Caco-2 (cell line): ENCODE data around the gene PPFIBP2. TPM values are rescaled to one million over a fixed set of nuclear protein-coding genes. Genes with fewer than 3 reads are reported as not detected.

Source experiments
- BruUV-seq: library from RNA; stranded (reverse); fragments of 400-500 nt; replicated peaks from 2 replicates; lab custom pipeline; 2021; lab: Mats Ljungman, UMichigan
- CTCF ChIA-PET: fragments of 300-600 bp; sonication (Branson Sonifier 250); formaldehyde crosslinking; loops from one replicate; lab custom pipeline; 2022; ENCODE audit warnings: antibody characterized with exemption; lab: Charles Lee
- POLR2A ChIA-PET: fragments of 300-600 bp; sonication (Branson Sonifier 250); formaldehyde crosslinking; loops from one replicate; lab custom pipeline; 2022; ENCODE audit warnings: antibody characterized with exemption; lab: Charles Lee
- DNase-seq, 2 experiments: peaks; one replicate each; pipeline versions ENCODE4 v3.0.0 to v3.0.0-alpha.2; 2020 to 2022
- H3K27me3 ChIP-seq: replicated peaks from 2 replicates; pipeline ENCODE4 v1.6.0; 2011; ENCODE audit warnings: low read length; ENCODE audit not compliant: control insufficient read depth, insufficient read depth
- H3K36me3 ChIP-seq: 2 replicates; pipeline ENCODE4 v1.5.1; 2011; ENCODE audit warnings: low read length; ENCODE audit not compliant: control insufficient read depth, insufficient read depth
- H3K4me1 ChIP-seq: fragments of 250-450 bp; sonication (Bioruptor Pico); 2 replicates; pipeline ENCODE4 v1.5.1; 2020; ENCODE audit warnings: mild to moderate bottlenecking
- H3K4me3 ChIP-seq: 2 replicates; pipeline ENCODE4 v1.5.1; 2011; ENCODE audit warnings: low read depth, mild to moderate bottlenecking, control low read depth, low read length
- H3K9me3 ChIP-seq: fragments of 250-450 bp; sonication (Bioruptor Pico); 2 replicates; pipeline ENCODE4 v1.5.1; 2020; ENCODE audit warnings: mild to moderate bottlenecking, moderate library complexity
- H3K27ac Mint-ChIP-seq: one replicate; pipeline ENCODE4 v1.8.0; 2022; ENCODE audit warnings: mixed read lengths; ENCODE audit not compliant: unreplicated experiment
- H3K27me3 Mint-ChIP-seq: one replicate; pipeline ENCODE4 v1.8.0; 2022; ENCODE audit warnings: mixed read lengths; ENCODE audit not compliant: insufficient read depth, unreplicated experiment
- H3K36me3 Mint-ChIP-seq: one replicate; pipeline ENCODE4 v1.8.0; 2022; ENCODE audit warnings: mild to moderate bottlenecking, mixed read lengths; ENCODE audit not compliant: insufficient read depth, unreplicated experiment
- H3K4me1 Mint-ChIP-seq: one replicate; pipeline ENCODE4 v1.8.0; 2022; ENCODE audit warnings: low read depth, mixed read lengths; ENCODE audit not compliant: unreplicated experiment
- H3K4me3 Mint-ChIP-seq: one replicate; pipeline ENCODE4 v1.8.0; 2022; ENCODE audit warnings: mild to moderate bottlenecking, moderate library complexity, mixed read lengths; ENCODE audit not compliant: unreplicated experiment
- H3K9me3 Mint-ChIP-seq: one replicate; pipeline ENCODE4 v1.8.0; 2022; ENCODE audit warnings: mixed read lengths; ENCODE audit not compliant: unreplicated experiment
- CTCF ChIP-seq, 2 experiments: fragments of 200-600 bp in 1 of 2; IDR thresholded peaks; 1 replicate in 1 of 2; 2 replicates in 1 of 2; pipeline versions ENCODE4 v1.5.1 to v1.8.0; 2011 to 2022; ENCODE audit warnings: antibody characterized with exemption in 1 of 2, control low read depth in 1 of 2, inconsistent platforms in 1 of 2, low read depth in 1 of 2, low read length in 1 of 2, mild to moderate bottlenecking in 1 of 2, moderate library complexity in 1 of 2; ENCODE audit not compliant: insufficient read depth in 1 of 2, severe bottlenecking in 1 of 2, unreplicated experiment in 1 of 2
- intact Hi-C: fragments of 100-400 bp; cut with micrococcal nuclease; formaldehyde crosslinking; loops from one replicate; pipeline ENCODE4 v1.10.0; 2022; ENCODE audit not compliant: unreplicated experiment
- total RNA-seq: library from RNA; stranded (reverse); gene quantifications from 2 replicates; pipeline ENCODE4 v1.2.3, GENCODE V29; 2022

PPFIBP2 gene
- total RNA-seq, 1 experiment from 2014 or later: 72.5 TPM

- H3K4me1 Mint-ChIP-seq: no peaks in the 10 kb centered on the region
- no peaks in the 10 kb centered on the region for H3K4me1 ChIP-seq
- intact Hi-C loops: no loop called here
- POLR2A ChIA-PET: no interaction called here
- no peaks in the 10 kb centered on the region for H3K9me3 Mint-ChIP-seq
- CTCF ChIA-PET: interaction anchor here (0.6 to 2.1 kb wide), 2 partner anchors 143 to 808 kb away, joined by 3 to 5 read pairs; no protein-coding TSS in a partner anchor
- DNase-seq: no peak
- H3K4me3 ChIP-seq: no peak overlapping the region
- no peaks in the 10 kb centered on the region; the same call in 1 of the 2 replicates for H3K36me3 ChIP-seq
- no peak for TF ChIP-seq CTCF (IDR thresholded peaks at IDR 0.05; ENCODE audit: insufficient read depth in 1 of 2, low read depth in 1 of 2, low read length in 1 of 2, severe bottlenecking in 1 of 2, unreplicated experiment in 1 of 2)
- H3K27me3 ChIP-seq: no peaks in the 10 kb centered on the region
- no peaks in the 10 kb centered on the region for H3K36me3 Mint-ChIP-seq
- H3K9me3 ChIP-seq: no peaks in the 10 kb centered on the region
- no peak overlapping the region for H3K4me3 Mint-ChIP-seq
- no peaks in the 10 kb centered on the region for H3K27me3 Mint-ChIP-seq
- H3K27ac Mint-ChIP-seq: no peak overlapping the region
- BruUV-seq: no TSS peak
Measured at GRCh38 chr11:7522121-7522520, 8.3 kb downstream of the PPFIBP2 start.

GRCh38 chr11:7522546-7522945 is 8.7 kb downstream of the PPFIBP2 start:
- Mint-ChIP-seq H3K4me3 (no peak overlapping the region), H3K27ac (no peak overlapping the region), H3K36me3 (no peaks in the 10 kb centered on the region), H3K9me3 (no peaks in the 10 kb centered on the region), H3K4me1 (no peaks in the 10 kb centered on the region), H3K27me3 (no peaks in the 10 kb centered on the region)
- no TSS peak for BruUV-seq
- H3K36me3 ChIP-seq: no peaks in the 10 kb centered on the region; the same call in 1 of the 2 replicates
- intact Hi-C loops: no loop called here
- H3K4me1 ChIP-seq: no peaks in the 10 kb centered on the region
- ChIA-PET POLR2A (no interaction called here), CTCF (interaction anchor here (0.6 kb wide), 1 partner anchor 807 kb away, joined by 3 read pairs; no protein-coding TSS in a partner anchor)
- no peak for TF ChIP-seq CTCF (IDR thresholded peaks at IDR 0.05; ENCODE audit: insufficient read depth in 1 of 2, low read depth in 1 of 2, low read length in 1 of 2, severe bottlenecking in 1 of 2, unreplicated experiment in 1 of 2)
- DNase-seq: no peak
- H3K27me3 ChIP-seq: no peaks in the 10 kb centered on the region
- no peak overlapping the region for H3K4me3 ChIP-seq
- no peaks in the 10 kb centered on the region for H3K9me3 ChIP-seq

GRCh38 chr11:7523416-7524210 is 9.8 kb downstream of the PPFIBP2 start:
- Mint-ChIP-seq H3K4me3 (no peak overlapping the region), H3K27ac (no peak overlapping the region)

More at GRCh38 chr11:7523416-7524210, 9.8 kb downstream of the PPFIBP2 start:
- no peak for TF ChIP-seq CTCF (IDR thresholded peaks at IDR 0.05; ENCODE audit: insufficient read depth in 1 of 2, low read depth in 1 of 2, low read length in 1 of 2, severe bottlenecking in 1 of 2, unreplicated experiment in 1 of 2)
- ChIA-PET CTCF (interaction anchor here (0.6 kb wide), 1 partner anchor 129 kb away, joined by 3 read pairs; no protein-coding TSS in a partner anchor), POLR2A (no interaction called here)
- Histone ChIP-seq H3K27me3 (no peaks in the 10 kb centered on the region), H3K36me3 (no peaks in the 10 kb centered on the region; the same call in 1 of the 2 replicates), H3K9me3 (no peaks in the 10 kb centered on the region), H3K4me1 (no peaks in the 10 kb centered on the region), H3K4me3 (no peak overlapping the region)
- no TSS peak for BruUV-seq
- Mint-ChIP-seq H3K4me1 (no peaks in the 10 kb centered on the region), H3K27me3 (no peaks in the 10 kb centered on the region), H3K9me3 (no peaks in the 10 kb centered on the region), H3K36me3 (no peaks in the 10 kb centered on the region)
- no peak for DNase-seq
- intact Hi-C loops: no loop called here
